Posterior cingulate gyrus (tissue), 11 donors: ENCODE measurements around the gene INPP4A.

Source experiments
- DNase-seq, 10 donors: peaks; one replicate each; pipeline versions ENCODE4 v3.0.0 to v3.0.0-alpha.2; 2020 to 2021; ENCODE audit warnings: mixed read lengths in 3 of 10
- intact Hi-C: fragments of 100-400 bp; cut with DNase I; formaldehyde crosslinking; loops from one replicate; pipeline ENCODE4 v1.15.1; 2023

The INPP4A gene

DNA sequence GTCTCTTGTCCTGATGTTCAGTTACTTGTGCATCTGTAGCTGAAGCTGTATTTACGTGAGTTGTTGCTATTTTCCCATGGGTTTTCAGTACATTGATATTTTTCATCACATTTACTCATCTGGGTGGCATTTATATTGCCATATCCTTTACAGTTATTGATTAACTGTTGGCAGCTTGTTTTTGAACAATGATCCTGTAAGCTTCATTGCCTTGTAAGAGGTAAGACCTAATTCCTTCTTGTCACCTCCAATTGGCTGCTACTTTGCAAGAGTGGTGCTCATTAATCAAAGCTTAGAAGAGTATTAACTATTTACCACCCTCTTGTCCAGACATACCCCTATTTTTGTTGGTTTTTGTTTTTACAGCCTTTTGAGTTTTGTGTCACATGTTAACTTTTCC is 88.9 kb downstream of the INPP4A start:
- intact Hi-C loops, result no loop called here

GRCh38 chr2:98534761-98535160 is 90.1 kb downstream of the INPP4A start:
- no peak for DNase-seq
- intact Hi-C loops, result no loop called here

More for the DNA sequence above, 88.9 kb downstream of the INPP4A start:
- no peak for DNase-seq

GRCh38 chr2:98535971-98536677 is 91.5 kb downstream of the INPP4A start:
- no peak for DNase-seq
- intact Hi-C loops, result no loop called here

DNA sequence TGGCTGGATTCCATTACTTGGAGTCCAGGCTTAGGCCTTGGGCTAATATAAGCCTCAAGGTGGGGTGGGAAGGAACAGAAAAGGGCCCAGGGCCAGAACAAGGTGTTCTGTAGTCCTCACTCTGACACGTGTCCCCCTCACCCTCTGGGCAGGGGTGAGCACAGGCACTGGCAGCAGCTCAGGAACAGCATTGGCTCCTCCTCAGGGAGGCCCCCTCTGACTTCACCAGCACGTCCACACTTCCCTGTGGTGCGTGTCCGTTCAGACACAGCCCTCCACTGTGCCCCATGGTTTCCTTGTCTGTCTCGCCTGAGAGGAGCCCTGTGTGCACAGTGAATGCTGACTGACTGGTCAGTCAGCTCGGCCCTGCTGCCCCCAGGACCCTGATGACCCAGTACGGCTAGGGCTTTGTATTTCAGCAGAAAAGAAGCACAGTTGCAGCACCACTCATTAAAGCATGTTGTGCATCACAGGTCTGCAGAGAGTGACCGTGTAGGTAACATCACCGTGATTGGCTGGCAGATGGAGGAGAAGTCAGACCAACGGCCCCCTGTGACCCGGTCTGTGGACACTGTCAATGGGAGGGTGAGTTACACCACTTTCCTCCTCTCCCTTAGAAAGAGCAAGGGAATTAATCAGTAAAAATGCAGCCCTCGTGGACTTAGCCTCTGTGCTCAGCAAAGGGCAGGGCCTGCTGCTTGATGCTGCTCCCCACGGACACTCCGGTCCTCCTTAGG is 92.9 kb downstream of the INPP4A start:
- intact Hi-C loops, result no loop called here
- DNase-seq, result no peak

GRCh38 chr2:98538280-98539041 is 93.8 kb downstream of the INPP4A start:
- DNase-seq, result no peak
- intact Hi-C loops, result no loop called here

DNA sequence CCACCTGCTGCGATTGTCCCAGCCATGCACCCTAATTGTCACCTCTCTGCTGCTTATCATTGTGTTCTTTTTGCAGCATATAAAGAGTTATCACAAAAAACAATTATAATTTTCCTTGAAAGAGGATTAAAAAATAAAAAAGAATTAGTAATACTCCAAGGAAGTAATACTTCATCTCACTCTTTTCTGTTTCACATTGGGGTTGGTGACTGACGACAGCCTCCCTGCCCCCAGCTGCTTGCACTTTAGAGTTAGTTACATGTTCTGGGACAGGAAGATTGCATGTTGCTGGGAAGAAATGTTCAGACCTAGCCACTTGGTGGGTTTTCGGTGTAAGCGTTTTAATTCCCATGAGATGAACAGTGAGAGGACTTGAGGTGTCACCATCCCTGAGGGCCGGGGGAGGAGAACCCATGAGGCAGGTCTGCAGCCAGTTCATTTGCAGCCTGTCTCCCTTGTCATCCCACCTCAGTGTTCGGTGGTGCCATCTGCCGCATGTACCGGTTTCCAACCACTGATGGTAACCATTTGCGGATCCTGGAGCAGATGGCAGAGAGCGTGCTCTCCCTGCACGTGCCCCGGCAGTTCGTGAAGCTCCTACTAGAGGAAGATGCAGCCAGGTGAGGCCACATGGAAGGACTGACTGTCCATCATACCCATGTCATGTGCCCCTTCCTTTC is 94.5 kb downstream of the INPP4A start:
- intact Hi-C loops, result no loop called here
- peak in 3 of 10 donors; percentile 44 to 84 (median 77) for DNase-seq

GRCh38 chr2:98540536-98540935 is 95.9 kb downstream of the INPP4A start:
- no peak for DNase-seq
- intact Hi-C loops, result no loop called here

- DNase-seq, result no peak
- intact Hi-C loops, result no loop called here
Observed at GRCh38 chr2:98541489-98541888, 96.8 kb downstream of the INPP4A start.

DNA sequence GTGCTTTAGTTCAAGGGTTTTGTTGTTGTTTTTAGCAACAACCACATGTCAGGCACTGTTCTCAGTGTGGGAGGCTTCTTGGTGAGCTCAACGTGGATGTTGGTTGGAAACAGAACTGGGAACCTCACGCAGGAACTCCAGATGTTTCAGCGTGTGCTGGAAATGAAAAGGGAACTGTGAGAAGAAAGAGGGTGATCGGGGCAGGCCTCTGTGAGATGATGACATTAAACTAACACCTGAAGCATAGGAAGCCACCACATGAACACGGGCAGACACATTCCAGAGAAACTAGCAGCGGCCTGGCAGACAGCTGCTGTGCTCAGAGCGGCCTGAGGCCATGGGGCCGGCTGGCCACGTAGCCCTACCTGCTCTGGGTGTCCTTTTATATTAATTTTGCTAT is 97.2 kb downstream of the INPP4A start:
- DNase-seq, result no peak
- intact Hi-C loops, result no loop called here

- DNase-seq, result no peak
- intact Hi-C loops, result no loop called here
Observed at GRCh38 chr2:98543214-98543613, 98.6 kb downstream of the INPP4A start.

DNA sequence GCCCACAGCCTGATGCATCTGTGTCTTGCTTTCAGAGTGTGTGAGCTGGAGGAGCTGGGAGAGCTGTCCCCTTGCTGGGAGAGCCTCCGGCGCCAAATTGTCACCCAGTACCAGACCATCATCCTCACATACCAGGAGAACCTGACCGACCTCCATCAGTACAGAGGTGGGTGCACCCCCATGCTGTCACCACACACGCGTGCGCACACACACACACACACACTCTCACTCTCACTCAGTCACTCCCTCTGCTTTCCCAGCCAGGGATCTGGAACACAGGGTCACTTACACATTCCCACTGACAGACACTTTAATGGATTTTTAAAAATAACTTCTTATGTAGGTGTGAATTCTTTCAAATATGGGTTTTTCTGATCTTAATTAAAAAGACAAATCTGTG is 99.2 kb downstream of the INPP4A start:
- intact Hi-C loops, result no loop called here
- DNase-seq, result no peak

- intact Hi-C loops, result no loop called here
- no peak for DNase-seq
Observed at GRCh38 chr2:98545591-98545990, 100.9 kb downstream of the INPP4A start.

DNA sequence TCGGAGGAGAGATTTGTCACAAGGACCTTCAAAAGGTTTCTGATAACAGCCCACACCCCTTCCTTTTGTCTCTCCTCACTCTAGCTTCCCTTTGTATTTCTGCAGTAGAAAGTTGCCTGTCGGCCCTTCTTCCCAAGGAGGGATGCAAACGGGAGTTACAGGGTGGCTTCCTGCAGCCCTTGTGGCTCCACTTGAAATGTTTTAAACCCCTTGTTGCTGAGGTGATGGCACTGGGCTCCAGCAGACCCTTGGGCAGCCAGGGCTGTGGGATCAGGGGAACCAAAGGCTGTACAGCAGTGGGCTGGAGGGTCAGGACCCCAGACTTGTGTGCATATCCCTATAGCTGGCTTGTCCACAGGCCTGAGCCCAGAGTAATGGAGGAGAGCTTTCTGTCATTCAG is 101.5 kb downstream of the INPP4A start:
- no peak for DNase-seq
- intact Hi-C loops, result no loop called here

DNA sequence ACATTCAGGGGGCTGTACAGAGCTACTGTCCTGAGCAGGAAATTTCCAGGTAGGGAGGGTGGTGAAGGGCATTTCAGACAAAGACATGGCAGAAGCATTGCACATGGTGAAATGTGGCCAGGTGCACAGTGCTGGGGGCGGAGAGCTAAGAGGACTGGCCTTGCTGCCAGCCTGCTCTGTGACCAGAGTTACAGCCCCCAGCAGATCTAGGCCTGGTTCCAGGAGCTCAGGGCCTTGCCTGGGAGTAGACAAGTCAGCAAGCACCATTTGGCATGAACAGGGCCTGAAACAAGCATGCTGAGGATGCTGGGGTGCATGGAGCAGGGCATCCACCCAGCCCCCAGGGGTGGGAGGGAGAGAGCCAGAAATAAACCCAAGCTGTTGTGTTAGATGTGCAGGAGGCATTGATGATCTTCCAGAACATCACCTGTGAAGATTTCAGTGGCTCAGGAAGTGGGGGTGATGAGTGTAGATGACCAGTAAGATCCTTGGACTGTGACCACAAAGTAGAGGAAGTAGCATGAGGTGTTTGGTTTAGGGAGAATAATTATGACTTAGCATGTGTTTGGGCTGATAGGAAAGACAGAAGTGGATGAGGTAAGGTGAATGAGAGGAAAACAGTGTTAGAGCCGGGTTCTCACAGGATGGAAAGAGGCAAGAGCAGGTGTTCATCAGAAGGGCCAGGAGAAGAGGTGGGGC is 102.6 kb downstream of the INPP4A start:
- DNase-seq, result no peak
- intact Hi-C loops, result no loop called here

DNA sequence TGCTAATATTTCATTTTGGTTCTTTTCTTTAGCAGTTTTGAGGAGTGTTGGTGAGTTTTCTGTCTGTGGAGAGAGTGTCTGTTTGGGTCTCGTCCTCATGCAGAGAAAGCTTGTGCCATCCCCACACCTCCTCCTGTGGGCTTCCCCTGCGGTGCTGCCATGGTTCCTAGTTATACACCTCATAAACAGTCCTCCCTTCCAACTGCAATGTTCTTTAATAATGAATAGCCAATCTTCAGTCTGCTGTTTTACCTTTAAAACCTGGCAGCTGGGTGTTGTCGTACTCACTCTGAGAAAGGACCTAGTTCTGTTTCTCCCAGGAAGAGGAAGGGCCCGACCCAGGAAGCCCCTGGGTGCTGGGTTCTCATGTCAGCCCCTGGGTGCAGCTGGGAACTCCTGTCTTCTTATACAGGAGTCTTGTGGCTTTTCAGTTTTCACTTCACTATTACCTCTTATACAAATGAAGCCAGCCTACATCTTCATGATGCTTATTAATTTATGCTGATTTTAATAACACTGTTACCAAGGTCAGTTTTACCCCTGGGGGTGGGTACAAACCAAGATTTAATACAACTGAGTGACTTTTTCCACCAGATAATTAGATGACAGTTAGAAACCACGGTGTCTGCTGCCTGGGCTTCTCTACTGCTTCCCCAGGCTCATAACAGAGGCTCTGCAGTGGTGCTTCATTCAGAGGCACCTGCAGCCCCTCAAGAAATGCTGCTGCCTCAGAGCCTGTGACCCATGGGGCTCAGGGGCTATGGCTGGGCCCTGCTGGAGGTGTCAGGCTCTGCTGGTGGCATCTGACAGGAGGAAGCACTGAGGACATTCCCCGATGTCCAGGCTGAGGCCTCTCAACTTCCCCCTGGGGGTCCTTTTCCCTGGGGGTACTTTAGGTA is 104.5 kb downstream of the INPP4A start:
- peak in 1 of 10 donors; percentile 78 for DNase-seq
- intact Hi-C loops, result no loop called here

DNA sequence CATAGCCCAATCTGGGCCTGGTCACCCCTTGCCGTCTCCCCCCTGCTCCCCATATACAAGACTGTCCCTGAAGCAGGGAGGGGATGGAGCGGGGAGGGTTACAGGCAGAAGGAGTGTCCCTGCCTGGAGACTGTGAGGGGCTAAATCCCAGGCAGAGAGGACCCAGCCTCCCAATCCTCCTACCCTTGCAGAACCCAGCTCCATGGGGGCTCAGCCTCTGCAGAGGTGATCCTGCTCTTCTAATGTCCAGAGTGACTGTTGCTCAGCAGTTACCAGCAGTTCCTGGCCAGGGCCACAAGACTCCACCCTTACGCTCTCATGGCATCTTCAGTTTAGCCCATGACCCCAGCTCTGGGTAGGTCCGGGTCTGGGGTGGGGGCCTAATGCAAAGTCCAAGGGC is 105.5 kb downstream of the INPP4A start:
- no peak for DNase-seq
- intact Hi-C loops, result no loop called here

DNA sequence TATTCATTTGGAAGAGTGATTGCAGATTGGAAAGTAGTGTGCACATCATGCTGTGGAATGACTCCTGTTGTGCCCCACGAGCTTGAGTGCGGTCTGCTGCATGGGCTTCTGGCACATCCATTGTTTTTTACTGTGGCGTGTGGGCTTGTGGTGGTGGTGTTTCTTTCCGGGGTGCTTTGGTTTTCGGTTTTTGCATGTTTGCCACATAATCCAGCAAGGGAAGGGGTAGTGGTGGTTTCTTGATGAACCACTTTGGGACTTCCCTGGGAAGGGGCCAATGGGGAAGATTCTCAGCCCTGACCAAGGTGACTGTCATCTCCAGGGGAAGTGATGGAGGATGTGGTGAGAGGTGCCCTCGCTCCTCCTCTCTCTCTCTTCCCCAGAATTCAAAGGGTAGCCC is 106.7 kb downstream of the INPP4A start:
- DNase-seq, result no peak
- intact Hi-C loops, result no loop called here

GRCh38 chr2:98552499-98553179 is 108.0 kb downstream of the INPP4A start:
- DNase-seq, result no peak
- intact Hi-C loops, result no loop called here
